GM18505 (cell line): Measurements from ENCODE around the gene GASK1A.
"Not testable (repeated sequence)": the region's sequence is repeated elsewhere in the genome, so short reads cannot be mapped to it uniquely, and the experiment has no call there.

Experiments
- ATAC-seq: cut with Tn5 transposase; IDR thresholded peaks from one replicate; pipeline ENCODE4 v1.9.1; 2021; ENCODE audit not compliant: unreplicated experiment
- POLR2A ChIP-seq: IDR thresholded peaks from 4 replicates; pipeline ENCODE4 v1.6.1; 2011; ENCODE audit warnings: borderline replicate concordance; ENCODE audit not compliant: insufficient read depth, insufficient read length; ENCODE audit errors: extremely low read depth

The GASK1A gene

GRCh38 chr3:43035801-43036365 lies 56.8 kb downstream of the GASK1A start:
- no peak for ATAC-seq

DNA sequence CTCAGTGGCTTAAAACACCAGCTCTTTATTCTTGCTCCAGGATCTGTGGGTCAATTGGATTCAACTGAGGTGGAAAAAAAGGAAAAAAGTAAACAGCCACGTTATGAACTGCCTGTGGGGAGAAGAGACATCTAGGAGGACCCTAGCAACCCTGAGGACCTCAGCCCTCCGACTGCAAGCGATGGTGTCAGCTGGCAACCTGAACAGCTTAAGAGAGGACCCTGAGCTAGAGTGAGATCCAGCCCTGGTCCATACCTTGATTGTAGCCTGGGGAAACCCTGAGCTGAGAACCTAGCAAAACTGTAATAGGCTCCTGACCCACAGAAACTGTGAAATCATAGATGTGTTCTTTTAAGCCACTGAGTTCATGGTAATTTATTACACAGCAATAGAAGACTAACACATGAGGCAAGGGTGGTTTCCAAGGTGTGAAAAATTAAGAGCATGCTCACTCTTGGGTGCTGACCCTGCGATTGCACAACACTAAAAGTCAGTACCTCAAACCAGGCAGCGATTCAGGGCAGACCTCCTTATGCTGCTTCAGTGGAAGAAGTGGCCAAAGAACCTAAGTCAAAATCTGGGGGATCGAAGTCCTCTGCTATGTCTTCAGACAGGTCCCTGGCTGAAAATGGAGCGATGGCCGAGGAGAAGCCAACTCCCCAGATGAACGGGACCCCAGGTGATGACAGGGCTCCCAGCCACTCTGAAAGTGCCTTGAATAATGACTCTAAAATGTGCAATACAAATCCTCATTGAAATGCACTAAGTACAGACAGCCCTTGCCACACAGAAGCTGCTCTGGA lies 57.7 kb downstream of the GASK1A start:
- TF ChIP-seq POLR2A: no peak
- no peak for ATAC-seq

More at GRCh38 chr3:43035801-43036365, 56.8 kb downstream of the GASK1A start:
- TF ChIP-seq POLR2A: no peak

DNA sequence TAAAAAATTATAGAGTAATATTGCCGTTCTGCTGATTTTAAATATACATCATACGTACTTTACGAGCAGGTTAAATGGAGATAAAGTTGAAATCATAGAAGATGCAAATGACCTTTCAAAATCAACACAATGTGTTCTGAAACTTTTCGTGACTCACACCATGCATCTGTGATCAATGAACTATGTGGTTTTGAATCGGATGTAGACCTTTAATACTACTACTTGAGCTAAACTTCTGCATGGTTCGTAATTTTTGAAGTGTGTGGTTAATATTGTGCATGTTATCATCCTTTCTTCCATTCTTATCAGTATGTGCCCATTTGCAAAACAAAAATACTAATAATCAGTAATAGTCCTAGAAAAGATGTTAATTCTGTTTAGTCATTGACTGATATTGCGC lies 58.9 kb downstream of the GASK1A start:
- no peak for TF ChIP-seq POLR2A
- ATAC-seq: no peak

DNA sequence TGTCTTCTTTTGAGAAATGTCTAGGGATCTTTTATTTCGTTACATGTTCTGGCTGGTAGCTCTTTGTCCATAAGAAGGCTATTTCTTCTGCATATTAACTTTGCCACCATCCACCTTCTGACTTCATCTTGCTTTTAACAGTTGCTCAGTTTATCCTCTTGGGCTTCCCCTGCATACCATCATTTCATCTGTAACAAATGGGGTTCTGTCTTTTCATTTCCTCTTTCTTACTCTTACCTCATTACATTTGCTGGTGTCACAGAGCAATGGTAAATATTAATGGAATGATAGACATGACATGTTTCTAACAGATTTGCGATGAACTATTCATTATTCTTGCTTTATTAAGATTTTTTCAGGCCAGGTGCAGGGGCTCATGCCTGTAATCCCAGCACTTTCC lies 62.4 kb downstream of the GASK1A start:
- TF ChIP-seq POLR2A: no peak
- no peak for ATAC-seq

DNA sequence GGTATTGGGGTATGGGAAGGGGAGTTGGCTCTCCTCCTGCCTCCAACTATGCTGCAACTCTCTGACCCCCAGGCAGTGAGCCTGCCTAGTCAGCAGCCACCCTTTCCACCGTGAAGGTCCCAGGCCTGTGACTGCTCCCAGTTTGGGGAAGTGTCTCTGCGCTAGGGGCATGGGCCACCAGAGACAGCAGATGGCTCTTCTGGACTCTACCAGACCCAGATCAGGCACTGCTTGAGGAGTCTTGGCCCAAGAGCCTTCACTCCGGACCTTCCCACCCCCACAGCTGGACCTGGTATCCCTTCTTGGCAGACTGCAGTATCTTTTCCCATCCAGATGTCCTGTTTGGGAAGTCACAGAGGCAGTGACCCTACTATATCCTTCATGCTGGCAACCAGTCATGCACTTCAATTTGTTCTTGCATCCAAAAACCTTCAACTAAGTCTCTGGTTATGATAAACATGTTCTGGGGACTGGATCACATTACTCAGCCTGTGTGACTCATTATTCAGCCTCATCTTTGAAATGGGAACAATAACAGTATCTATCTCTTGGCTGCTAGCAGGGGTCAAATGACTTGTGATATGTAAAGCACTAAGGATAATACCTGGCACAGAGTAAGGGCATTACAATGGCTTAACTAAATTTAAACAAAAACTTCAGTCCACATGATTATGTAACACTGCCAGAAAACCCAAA lies 64.1 kb downstream of the GASK1A start:
- ATAC-seq: no peak
- no peak for TF ChIP-seq POLR2A

DNA sequence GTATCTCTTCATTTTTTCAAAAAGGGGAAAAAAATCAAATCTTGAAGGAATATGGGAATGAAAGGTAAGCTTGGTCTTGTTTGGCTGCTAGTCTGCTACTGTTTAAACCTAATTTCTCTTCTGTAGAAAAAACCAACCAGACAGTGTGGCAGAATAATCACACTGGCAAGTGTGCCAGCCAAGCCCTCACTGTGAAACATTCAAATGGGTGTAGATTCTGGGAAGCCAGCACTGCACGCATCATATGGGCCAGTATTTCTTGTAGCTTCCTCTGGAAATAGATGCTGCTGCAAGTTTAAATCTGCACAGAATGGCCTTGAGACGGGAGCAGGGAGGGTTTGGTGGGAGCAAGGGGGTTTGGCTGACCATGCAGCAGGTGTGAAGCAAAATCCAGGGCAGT lies 64.7 kb downstream of the GASK1A start:
- ATAC-seq: no peak
- no peak for TF ChIP-seq POLR2A

- ATAC-seq: not testable (repeated sequence)
These were observed 66.0 kb downstream of the GASK1A start for GRCh38 chr3:43045079-43045478.

GRCh38 chr3:43046583-43046982 lies 67.5 kb downstream of the GASK1A start:
- no peak for ATAC-seq
- no peak for TF ChIP-seq POLR2A

DNA sequence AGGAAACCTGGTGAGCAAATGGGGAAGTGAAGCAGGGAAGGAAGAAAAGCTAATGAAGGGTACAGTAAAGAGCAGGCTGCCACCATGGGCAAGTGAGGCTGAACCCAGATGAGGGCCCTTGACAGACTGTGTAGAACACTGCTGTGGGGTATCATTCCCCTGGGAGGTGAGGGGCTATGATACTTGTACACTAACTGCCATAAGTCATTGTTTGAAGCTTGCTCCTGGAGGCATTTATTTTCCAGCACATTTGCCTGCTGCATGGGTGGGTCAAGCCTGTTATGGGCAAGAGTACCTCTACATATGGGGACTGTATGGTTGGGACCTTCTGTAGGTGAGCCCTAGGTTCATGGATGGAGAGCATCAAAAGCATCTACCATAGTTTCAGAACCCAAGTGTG lies 69.4 kb downstream of the GASK1A start:
- no peak for TF ChIP-seq POLR2A
- no peak for ATAC-seq

DNA sequence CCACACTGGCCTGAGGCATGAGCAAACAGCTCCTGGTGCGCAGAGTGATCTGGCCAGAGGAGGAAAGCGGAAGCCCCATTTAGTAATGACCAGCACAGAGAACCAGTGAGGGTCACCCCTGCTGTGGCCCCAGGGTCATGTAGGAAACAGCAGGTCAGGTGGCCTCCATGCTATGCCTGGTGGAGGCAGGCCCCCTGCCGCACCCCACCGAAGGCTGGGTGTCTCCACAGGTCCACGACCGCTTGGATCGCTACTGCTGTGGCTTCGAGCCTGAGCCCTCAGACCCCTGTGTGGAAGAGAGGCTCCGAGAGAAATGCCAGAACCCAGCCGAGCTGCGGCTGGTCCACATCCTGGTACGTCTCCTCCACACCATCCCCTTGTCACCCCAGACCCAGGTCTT lies 74.2 kb downstream of the GASK1A start:
- TF ChIP-seq POLR2A: no peak
- ATAC-seq: no peak

- TF ChIP-seq POLR2A: no peak
- ATAC-seq: no peak
These were observed 75.6 kb downstream of the GASK1A start for GRCh38 chr3:43054754-43055153.

DNA sequence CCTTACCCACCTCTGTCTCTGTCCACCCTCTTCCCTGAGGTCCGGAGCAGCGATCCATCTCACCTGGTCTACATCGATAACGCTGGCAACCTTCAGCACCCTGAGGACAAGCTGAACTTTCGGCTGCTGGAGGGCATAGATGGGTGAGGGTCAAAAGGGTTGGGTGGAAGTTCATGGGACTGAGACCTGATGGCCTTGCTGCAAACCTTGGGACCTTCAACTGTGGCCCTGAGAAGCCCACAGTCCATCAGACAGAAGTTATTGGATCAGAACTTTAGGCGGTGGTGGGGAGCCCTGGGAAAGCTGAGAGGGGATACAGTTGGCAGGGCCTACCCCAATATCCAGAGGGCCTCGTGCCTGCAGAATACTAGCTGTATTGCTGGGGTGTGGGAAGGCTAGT lies 76.3 kb downstream of the GASK1A start:
- no peak for ATAC-seq
- TF ChIP-seq POLR2A: no peak

GRCh38 chr3:43055806-43056770 lies 77.0 kb downstream of the GASK1A start:
- TF ChIP-seq POLR2A: no peak
- no peak for ATAC-seq
